ENCODE measurements around the gene OVCH1. TPM values are rescaled to one million over a fixed set of nuclear protein-coding genes. Genes with fewer than 3 reads are reported as not detected.

Gene OVCH1
- total and polyA plus RNA-seq, 9 of the 15 experiments (the other 6 are each of a cell fraction or from before 2014, with no cell fraction given) = not detected

- no peak for FAIRE-seq
These were observed 13.2 kb upstream of the OVCH1 start for GRCh38 chr12:29510591-29511185.

GRCh38 chr12:29509503-29509902, 12.0 kb upstream of the OVCH1 start:
- H3K4me3 ChIP-seq = no peak overlapping the region
- ChIA-PET POLR2A (no interaction called here), CTCF (ENCODE audit: low intra/inter-chr PET ratio) (no interaction called here)
- no peak overlapping the region for H3K27ac ChIP-seq (ENCODE audit: extremely low read depth, low read depth, low read length)
- FAIRE-seq = no peak
- H3K36me3 ChIP-seq (ENCODE audit: control insufficient read depth, insufficient read depth, low read length) = no peaks in the 10 kb centered on the region
- H4K20me1 ChIP-seq (replicated peaks; ENCODE audit: control insufficient read depth, insufficient read depth, low read length) = no peaks in the 10 kb centered on the region
- no peaks in the 10 kb centered on the region for H3K9me3 ChIP-seq (replicated peaks; ENCODE audit: control insufficient read depth, insufficient read depth, low read depth, low read length)
- no peaks in the 10 kb centered on the region for H3K79me2 ChIP-seq (ENCODE audit: control insufficient read depth, insufficient read depth, low read length)
- intact Hi-C loops (cut with micrococcal nuclease) (no loop called here), in situ Hi-C loops (cut with MboI) (no loop called here)
- ATAC-seq = no peak
- H3K9ac ChIP-seq (ENCODE audit: insufficient read depth in 1 of 2, low read depth in 2 of 2, low read length in 2 of 2) = no peak overlapping the region
- no peak overlapping the region for H3K4me2 ChIP-seq (ENCODE audit: insufficient read depth, low read length)
- no peak for DNase-seq (ENCODE audit: extremely low read depth in 1 of 4, low spot score in 3 of 4)
- BruUV-seq (replicated peaks) = no TSS peak
- no peaks in the 10 kb centered on the region for H3K9me1 ChIP-seq (ENCODE audit: control insufficient read depth, insufficient read depth, low read length)
- WGBS (ENCODE audit: insufficient coverage, low coverage, missing lambda C conversion rate) = 0% methylated on average over 1 of the region's 1 CpG
- H2AFZ ChIP-seq (ENCODE audit: low read depth, low read length) = no peak overlapping the region
- TF ChIP-seq ZNF354B (CRISPR knock-in tag; IDR thresholded peaks at IDR 0.05) = no peak
- TF ChIP-seq ZNF316 (IDR thresholded peaks at IDR 0.05) = 0 out of 2 replicates have a peak, but pooled peaks have one; percentile 28
- no peak for TF ChIP-seq ELK3 (CRISPR knock-in tag; IDR thresholded peaks at IDR 0.05)
- TF ChIP-seq MCM7 (IDR thresholded peaks at IDR 0.05) = no peak
- no peak for TF ChIP-seq PURB (CRISPR knock-in tag; IDR thresholded peaks at IDR 0.05; ENCODE audit: low read depth)
- no peaks in the 10 kb centered on the region for H3K27me3 ChIP-seq (ENCODE audit: control insufficient read depth in 2 of 2, insufficient read depth in 2 of 2, low read length in 2 of 2)
- H3K4me1 ChIP-seq (replicated peaks in 1 of 2; ENCODE audit: control insufficient read depth in 2 of 2, insufficient read depth in 2 of 2, low read length in 2 of 2) = no peaks in the 10 kb centered on the region

More at GRCh38 chr12:29510591-29511185, 13.2 kb upstream of the OVCH1 start:
- TF ChIP-seq ATF2 (CRISPR knock-in tag; IDR thresholded peaks at IDR 0.05) (no peak), BHLHE40 (IDR thresholded peaks at IDR 0.05; ENCODE audit: low read length) (peak; percentile 20; the same call in 1 of the 2 replicates)
- ATAC-seq (no peak), DNase-seq (ENCODE audit: extremely low read depth in 1 of 4, low spot score in 3 of 4) (no peak)
- Histone ChIP-seq H4K20me1 (replicated peaks; ENCODE audit: control insufficient read depth, insufficient read depth, low read length) (no peaks in the 10 kb centered on the region), H3K36me3 (ENCODE audit: control insufficient read depth, insufficient read depth, low read length) (no peaks in the 10 kb centered on the region), H3K9me1 (ENCODE audit: control insufficient read depth, insufficient read depth, low read length) (no peaks in the 10 kb centered on the region), H3K4me3 (no peak overlapping the region), H3K9ac (ENCODE audit: insufficient read depth in 1 of 2, low read depth in 2 of 2, low read length in 2 of 2) (no peak overlapping the region), H3K9me3 (replicated peaks; ENCODE audit: control insufficient read depth, insufficient read depth, low read depth, low read length) (no peaks in the 10 kb centered on the region), H3K4me1 (replicated peaks in 1 of 2; ENCODE audit: control insufficient read depth in 2 of 2, insufficient read depth in 2 of 2, low read length in 2 of 2) (no peaks in the 10 kb centered on the region), H3K79me2 (ENCODE audit: control insufficient read depth, insufficient read depth, low read length) (no peaks in the 10 kb centered on the region), H2AFZ (ENCODE audit: low read depth, low read length) (no peak overlapping the region), H3K27ac (ENCODE audit: extremely low read depth, low read depth, low read length) (no peak overlapping the region), H3K27me3 (ENCODE audit: control insufficient read depth in 2 of 2, insufficient read depth in 2 of 2, low read length in 2 of 2) (peaks cover 0 to 4% of the 10 kb centered on the region in 2 experiments; a peak in 1 of 5 replicates), H3K4me2 (ENCODE audit: insufficient read depth, low read length) (no peak overlapping the region)
- intact Hi-C loops (cut with micrococcal nuclease) = no loop called here
- in situ Hi-C loops (cut with MboI) = no loop called here
- 1% methylated on average over 6 of the region's 6 CpGs for WGBS (ENCODE audit: insufficient coverage, low coverage, missing lambda C conversion rate)
- BruUV-seq (replicated peaks) = no TSS peak
- POLR2A ChIA-PET = interaction anchor here (0.6 kb wide), 2 partner anchors 11 to 1462 kb away, joined by 3 read pairs; no protein-coding TSS in a partner anchor
- CTCF ChIA-PET (ENCODE audit: low intra/inter-chr PET ratio) = no interaction called here

All from K562 (cell line).